HepG2 (cell line): ENCODE data around the gene TSPAN32. TPM values are rescaled to one million over a fixed set of nuclear protein-coding genes. Genes with fewer than 3 reads are reported as not detected.

Experiments used
- ATAC-seq: fragments of 200-7000 bp; cut with Tn5 transposase; 3 replicates; pipeline ENCODE4 v1.9.1; 2020; ENCODE audit warnings: mild to moderate bottlenecking, moderate library complexity
- BruUV-seq: library from RNA; stranded (reverse); fragments of 400-500 nt; replicated peaks from 2 replicates; lab custom pipeline; 2021; lab: Mats Ljungman, UMichigan
- CTCF ChIA-PET: fragments of 300-600 bp; formaldehyde crosslinking; extraction: SDS; loops from one replicate; lab custom pipeline; 2021; ENCODE audit warnings: low total read pairs, inconsistent platforms, low intra/inter-chr PET ratio; lab: Yijun Ruan, JAX
- POLR2A ChIA-PET: fragments of 350-600 bp; sonication (Branson Sonifier 250); formaldehyde crosslinking; loops from one replicate; lab custom pipeline; 2020; ENCODE audit warnings: antibody characterized with exemption, inconsistent platforms; lab: Yijun Ruan, JAX
- DNase-seq: peaks from one replicate; pipeline ENCODE4 v3.0.0-alpha.2; 2015; ENCODE audit warnings: low spot score
- FAIRE-seq: peaks from 3 replicates; lab custom pipeline; 2011; peaks lifted over from hg19 to GRCh38; lab: Jason Lieb, UNC
- H2AFZ ChIP-seq: one replicate; pipeline ENCODE4 v1.6.1; 2011; ENCODE audit warnings: low read length, inconsistent platforms
- H3K27ac ChIP-seq: fragments of 300-600 bp; 3 replicates; pipeline ENCODE4 v1.8.0; 2011; ENCODE audit warnings: mixed run types, mild to moderate bottlenecking, mixed read lengths, low read length, inconsistent platforms; ENCODE audit not compliant: insufficient read depth; ENCODE audit errors: extremely low read length
- H3K27me3 ChIP-seq, 2 experiments: fragments of 200-600 bp in 1 of 2; 2 replicates in 1 of 2; 3 replicates in 1 of 2; pipeline versions ENCODE4 v1.6.0 to v1.8.0; 2011; ENCODE audit warnings: low read length in 2 of 2, mild to moderate bottlenecking in 2 of 2, moderate library complexity in 2 of 2, inconsistent platforms in 1 of 2; ENCODE audit not compliant: insufficient read depth in 2 of 2, control insufficient read depth in 1 of 2
- H3K36me3 ChIP-seq, 2 experiments: fragments of 200-600 bp in 1 of 2; replicated peaks in 1 of 2; 2 replicates in 1 of 2; 3 replicates in 1 of 2; pipeline versions ENCODE4 v1.5.1 to v1.8.0; 2011; ENCODE audit warnings: low read length in 2 of 2, inconsistent platforms in 1 of 2; ENCODE audit not compliant: insufficient read depth in 2 of 2, control insufficient read depth in 1 of 2
- H3K4me1 ChIP-seq: 2 replicates; pipeline ENCODE4 v1.5.1; 2012; ENCODE audit warnings: low read length, inconsistent platforms; ENCODE audit not compliant: insufficient read depth
- H3K4me2 ChIP-seq: 2 replicates; pipeline ENCODE4 v1.6.0; 2011; ENCODE audit warnings: low read depth, low read length, inconsistent platforms
- H3K4me3 ChIP-seq, 3 experiments: fragments of 200-600 bp in 1 of 3; sonication (generic), shearing (Covaris generic) in 1 of 3; replicated peaks in 1 of 3; 2 replicates each; pipeline ENCODE4 v1.5.1; 2011 to 2016; ENCODE audit warnings: low read length in 3 of 3, inconsistent platforms in 2 of 3, low read depth in 2 of 3, mild to moderate bottlenecking in 2 of 3, control low read depth in 1 of 3, mixed read lengths in 1 of 3; ENCODE audit not compliant: insufficient read depth in 1 of 3
- H3K79me2 ChIP-seq: one replicate; pipeline ENCODE4 v1.6.1; 2011; ENCODE audit warnings: low read length, inconsistent platforms; ENCODE audit not compliant: insufficient read depth
- H3K9ac ChIP-seq: 2 replicates; pipeline ENCODE4 v1.6.0; 2011; ENCODE audit warnings: mild to moderate bottlenecking, low read depth, low read length, inconsistent platforms; ENCODE audit not compliant: insufficient read depth
- H3K9me3 ChIP-seq: 2 replicates; pipeline ENCODE4 v1.5.1; 2012; ENCODE audit warnings: mild to moderate bottlenecking, low read length
- H4K20me1 ChIP-seq: 2 replicates; pipeline ENCODE4 v1.6.0; 2011; ENCODE audit warnings: inconsistent platforms, mild to moderate bottlenecking, low read length, moderate library complexity; ENCODE audit not compliant: insufficient read depth
- ATF1 ChIP-seq: IDR thresholded peaks from 2 replicates; pipeline ENCODE4 v1.6.1; 2016; ENCODE audit warnings: mild to moderate bottlenecking, control low read depth
- ATF7 ChIP-seq, 2 experiments: fragments of 450-650 bp in 1 of 2; sonication (generic) in 1 of 2; formaldehyde crosslinking in 1 of 2; IDR thresholded peaks; 2 replicates each; pipeline versions ENCODE4 v1.4.0 to v1.6.1; 2016 to 2020; ENCODE audit warnings: antibody characterized with exemption in 1 of 2, mild to moderate bottlenecking in 1 of 2, missing genetic modification reagents in 1 of 2
- BRF2 ChIP-seq: sonication (generic); formaldehyde crosslinking; IDR thresholded peaks from 2 replicates; pipeline ENCODE4 v1.8.1; 2022; ENCODE audit warnings: mild to moderate bottlenecking, missing genetic modification reagents
- CBFB ChIP-seq: sonication (generic); formaldehyde crosslinking; IDR thresholded peaks from 2 replicates; pipeline ENCODE4 v1.4.0; 2020; ENCODE audit warnings: missing genetic modification reagents
- FOXO1 ChIP-seq: sonication (generic); formaldehyde crosslinking; IDR thresholded peaks from 2 replicates; pipeline ENCODE4 v1.4.0; 2020; ENCODE audit warnings: missing genetic modification reagents
- IRX3 ChIP-seq: sonication (generic); formaldehyde crosslinking; IDR thresholded peaks from 2 replicates; pipeline ENCODE4 v1.8.1; 2023; ENCODE audit warnings: mild to moderate bottlenecking, low read depth, missing genetic modification reagents, borderline replicate concordance
- MED13 ChIP-seq: sonication (generic); formaldehyde crosslinking; IDR thresholded peaks from 2 replicates; pipeline ENCODE4 v1.5.0; 2020; ENCODE audit warnings: missing genetic modification reagents
- NFE2L1 ChIP-seq: sonication (generic); formaldehyde crosslinking; IDR thresholded peaks from 2 replicates; pipeline ENCODE4 v1.4.0; 2020; ENCODE audit warnings: missing genetic modification reagents, mild to moderate bottlenecking, borderline replicate concordance
- WGBS: methylation state at CpG from one replicate; pipeline ENCODE4 v1.1.6; 2017; ENCODE audit warnings: low lambda C conversion rate; 5-methylcytosine and 5-hydroxymethylcytosine counted together
- in situ Hi-C: cut with HindIII; loops from 2 replicates; pipeline ENCODE4 v1.10.0; 2017; ENCODE audit warnings: low pct_unique_long_range_greater_than_20kb; ENCODE audit not compliant: extremely low pct_ligation_motif_present
- intact Hi-C: fragments of 100-400 bp; cut with micrococcal nuclease; formaldehyde crosslinking; loops from one replicate; pipeline ENCODE4 v1.10.0; 2022; ENCODE audit not compliant: unreplicated experiment
- polyA plus RNA-seq, 8 experiments: library from polyadenylated mRNA; depleted of rRNA in 3 of 8; stranded (reverse) in 7 of 8; unstranded in 1 of 8; fragments of >200 nt; fragmentation: Illumina TruSeq in 4 of 8; extraction: Trizol in 4 of 8; gene quantifications; 2 replicates each; pipeline versions ENCODE4 v1.2.1 to v1.2.3, GENCODE V29; 2011 to 2016; ENCODE audit warnings: low read depth in 4 of 8, missing spikeins in 1 of 8, mixed read lengths in 1 of 8; ENCODE audit not compliant: insufficient read depth in 1 of 8
- total RNA-seq, 5 experiments: library from RNA; depleted of rRNA; stranded (reverse); fragments of >200 nt; fragmentation: Illumina TruSeq; extraction: Trizol; gene quantifications; 2 replicates each; pipeline ENCODE4 v1.2.3, GENCODE V29; 2016; ENCODE audit warnings: low read depth in 1 of 5

TSPAN32 gene
- total and polyA plus RNA-seq, 2 of the 13 experiments (the other 11 are each of a cell fraction or from before 2014, with no cell fraction given), result 0.09 to 0.70 TPM

DNA sequence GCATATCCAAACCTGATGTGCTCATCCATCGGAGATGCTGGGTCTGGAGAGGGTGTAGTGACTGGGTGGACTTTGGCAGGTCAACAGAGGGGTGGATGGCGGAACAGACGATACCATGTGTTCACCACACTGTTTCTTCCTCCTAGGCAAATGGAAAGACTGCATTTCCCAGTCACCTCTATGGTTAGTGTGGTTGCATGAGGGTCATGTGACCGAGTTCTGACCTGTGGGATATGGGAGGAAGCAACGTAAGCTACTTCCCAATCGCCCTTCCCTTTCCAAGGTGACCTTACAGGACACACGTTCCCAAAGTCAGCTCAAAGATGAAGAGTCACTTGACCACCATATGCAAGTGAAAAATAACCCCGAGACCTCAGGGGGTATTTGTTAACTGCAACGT lies 27.7 kb downstream of the TSPAN32 start:
- Histone ChIP-seq H3K4me3 (no peak overlapping the region), H4K20me1 (no peaks in the 10 kb centered on the region), H3K4me1 (no peaks in the 10 kb centered on the region), H3K9me3 (0 out of 2 replicates have a peak, but pooled peaks cover 13% of the 10 kb centered on the region), H3K9ac (no peak overlapping the region), H3K27ac (no peak overlapping the region), H3K4me2 (no peak overlapping the region), H3K36me3 (no peaks in the 10 kb centered on the region), H3K27me3 (peaks cover 4 to 45% of the 10 kb centered on the region in 2 experiments), H3K79me2 (no peaks in the 10 kb centered on the region), H2AFZ (no peak overlapping the region)
- 28% methylated on average over 5 of the region's 9 CpGs for WGBS
- CTCF ChIA-PET, result no interaction called here
- TF ChIP-seq ATF1 (CRISPR knock-in tag) (no peak), FOXO1 (CRISPR knock-in tag) (no peak), BRF2 (no peak), NFE2L1 (CRISPR knock-in tag) (no peak), IRX3 (no peak), ATF7 (IDR thresholded peaks at IDR 0.05) (no peak), ATF7 (CRISPR knock-in tag; IDR thresholded peaks at IDR 0.05) (no peak)
- POLR2A ChIA-PET, result no interaction called here
- intact Hi-C loops (no loop called here), in situ Hi-C loops (no loop called here)
- FAIRE-seq (no peak), ATAC-seq (no peak), DNase-seq (no peak)
- no TSS peak for BruUV-seq

DNA sequence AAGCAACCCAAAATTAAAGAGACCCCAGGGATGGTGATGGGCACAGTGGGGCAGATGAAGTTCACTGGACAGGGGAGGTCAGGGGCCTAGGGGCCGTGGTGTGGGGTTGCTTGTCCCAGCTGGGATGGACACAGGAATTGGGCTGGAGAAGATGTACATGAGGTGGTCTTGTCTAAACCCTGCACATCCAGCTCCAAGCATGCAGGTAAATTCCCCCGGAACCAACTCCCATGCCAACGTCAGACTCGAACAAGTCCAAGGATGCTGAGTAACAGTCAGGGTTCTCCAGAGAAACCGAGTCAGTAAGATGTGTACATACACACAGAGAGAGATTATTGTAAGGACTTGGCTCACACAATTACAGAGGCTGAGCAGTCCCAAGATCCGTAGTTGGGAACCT lies 28.9 kb downstream of the TSPAN32 start:
- ATAC-seq, result no peak
- intact Hi-C loops, result no loop called here
- BruUV-seq, result no TSS peak

More for the DNA sequence above, 28.9 kb downstream of the TSPAN32 start:
- no peak overlapping the region for H3K9ac ChIP-seq
- in situ Hi-C loops, result no loop called here
- TF ChIP-seq MED13 (CRISPR knock-in tag) (no peak), CBFB (CRISPR knock-in tag) (no peak)
- H3K4me1 ChIP-seq, result no peaks in the 10 kb centered on the region
- no peak for DNase-seq
- FAIRE-seq, result no peak
- H3K4me3 ChIP-seq, result no peak overlapping the region
- no peaks in the 10 kb centered on the region for H4K20me1 ChIP-seq
- ChIA-PET POLR2A (no interaction called here), CTCF (no interaction called here)
- H2AFZ ChIP-seq, result no peak overlapping the region
- peaks cover 4 to 39% of the 10 kb centered on the region in 2 experiments; a peak in 3 of 5 replicates for H3K27me3 ChIP-seq
- H3K79me2 ChIP-seq, result no peaks in the 10 kb centered on the region
- H3K4me2 ChIP-seq, result no peak overlapping the region
- no peak overlapping the region for H3K27ac ChIP-seq
- H3K36me3 ChIP-seq, result no peaks in the 10 kb centered on the region
- H3K9me3 ChIP-seq, result 0 out of 2 replicates have a peak, but pooled peaks cover 13% of the 10 kb centered on the region
- WGBS, result 27% methylated on average over 6 of the region's 6 CpGs
